Stimulated activated CD4-positive, alpha-beta T cell treated with anti-CD3 and anti-CD28 coated beads, Interleukin-15, amount 100 ng/mL, for 24 hours (primary cell): Measurements from ENCODE around the gene KIF1B.
A peak's percentile ranks its signal among the peaks of the same experiment; 100 is the strongest.

Experiments
- DNase-seq: peaks from one replicate; pipeline ENCODE4 v3.0.0-alpha.2; 2020

KIF1B gene

GRCh38 chr1:10209905-10210810 lies at the start of gene KIF1B:
Gene KIF1B, plus strand, starts transcription at chr1:10210570. Its CDS starts 21,759 bp downstream, at chr1:10232329.
- DNase-seq, result peak; percentile 97

GRCh38 chr1:10160907-10161490 lies 49.4 kb upstream of the KIF1B start:
- DNase-seq, result no peak

GRCh38 chr1:10161541-10162290 lies 48.7 kb upstream of the KIF1B start:
- DNase-seq, result no peak

- DNase-seq, result no peak
Measured at GRCh38 chr1:10168912-10169514, 41.4 kb upstream of the KIF1B start.

GRCh38 chr1:10170239-10170574 lies 40.2 kb upstream of the KIF1B start:
- peak; percentile 38 for DNase-seq

GRCh38 chr1:10171105-10171767 lies 39.1 kb upstream of the KIF1B start:
- DNase-seq, result no peak

GRCh38 chr1:10171995-10172669 lies 38.2 kb upstream of the KIF1B start:
- DNase-seq, result no peak

GRCh38 chr1:10173582-10173981 lies 36.8 kb upstream of the KIF1B start:
- no peak for DNase-seq

- no peak for DNase-seq
Measured at GRCh38 chr1:10177876-10178275, 32.5 kb upstream of the KIF1B start.

- no peak for DNase-seq
Measured at GRCh38 chr1:10178597-10179405, 31.6 kb upstream of the KIF1B start.

- no peak for DNase-seq
Measured at GRCh38 chr1:10179406-10180091, 30.8 kb upstream of the KIF1B start.

- DNase-seq, result no peak
Measured at GRCh38 chr1:10181154-10181553, 29.2 kb upstream of the KIF1B start.

GRCh38 chr1:10185759-10186158 lies 24.6 kb upstream of the KIF1B start:
- no peak for DNase-seq

- no peak for DNase-seq
Measured at GRCh38 chr1:10186331-10187025, 23.9 kb upstream of the KIF1B start.

GRCh38 chr1:10187026-10187334 lies 23.4 kb upstream of the KIF1B start:
- DNase-seq, result no peak

GRCh38 chr1:10188133-10188650 lies 22.2 kb upstream of the KIF1B start:
- DNase-seq, result no peak

- DNase-seq, result no peak
Measured at GRCh38 chr1:10189659-10190058, 20.7 kb upstream of the KIF1B start.

GRCh38 chr1:10192263-10192662 lies 18.1 kb upstream of the KIF1B start:
- no peak for DNase-seq

GRCh38 chr1:10193288-10193687 lies 17.1 kb upstream of the KIF1B start:
- DNase-seq, result no peak

GRCh38 chr1:10195570-10195969 lies 14.8 kb upstream of the KIF1B start:
- no peak for DNase-seq
